Epithelial cell of proximal tubule (primary cell): Measurements from ENCODE around the gene CREBRF. TPM values are rescaled to one million over a fixed set of nuclear protein-coding genes. Genes with fewer than 3 reads are reported as not detected.
"Not testable (repeated sequence)": the region's sequence is repeated elsewhere in the genome, so short reads cannot be mapped to it uniquely, and the experiment has no call there.

ENCODE experiments used
- DNase-seq: peaks from one replicate; pipeline ENCODE4 v3.0.0-alpha.2; 2011; ENCODE audit warnings: low read depth
- H3K4me3 ChIP-seq: 2 replicates; pipeline ENCODE4 v1.5.1; 2011; ENCODE audit warnings: low read depth, mild to moderate bottlenecking, low read length
- CTCF ChIP-seq: conservative IDR thresholded peaks from 2 replicates; pipeline ENCODE4 v1.5.1; 2012; ENCODE audit warnings: low read depth, mild to moderate bottlenecking, low read length
- total RNA-seq: library from RNA; depleted of rRNA; stranded (reverse); fragments of >200 nt; gene quantifications from 2 replicates; pipeline ENCODE4 v1.2.3, GENCODE V29; 2015

The CREBRF gene
- total RNA-seq, 1 donor from 2014 or later: 1.8 TPM

GRCh38 chr5:173015192-173015591 lies 41.0 kb upstream of the CREBRF start:
- H3K4me3 ChIP-seq: no peak overlapping the region
- no peak for TF ChIP-seq CTCF
- DNase-seq: no peak

DNA sequence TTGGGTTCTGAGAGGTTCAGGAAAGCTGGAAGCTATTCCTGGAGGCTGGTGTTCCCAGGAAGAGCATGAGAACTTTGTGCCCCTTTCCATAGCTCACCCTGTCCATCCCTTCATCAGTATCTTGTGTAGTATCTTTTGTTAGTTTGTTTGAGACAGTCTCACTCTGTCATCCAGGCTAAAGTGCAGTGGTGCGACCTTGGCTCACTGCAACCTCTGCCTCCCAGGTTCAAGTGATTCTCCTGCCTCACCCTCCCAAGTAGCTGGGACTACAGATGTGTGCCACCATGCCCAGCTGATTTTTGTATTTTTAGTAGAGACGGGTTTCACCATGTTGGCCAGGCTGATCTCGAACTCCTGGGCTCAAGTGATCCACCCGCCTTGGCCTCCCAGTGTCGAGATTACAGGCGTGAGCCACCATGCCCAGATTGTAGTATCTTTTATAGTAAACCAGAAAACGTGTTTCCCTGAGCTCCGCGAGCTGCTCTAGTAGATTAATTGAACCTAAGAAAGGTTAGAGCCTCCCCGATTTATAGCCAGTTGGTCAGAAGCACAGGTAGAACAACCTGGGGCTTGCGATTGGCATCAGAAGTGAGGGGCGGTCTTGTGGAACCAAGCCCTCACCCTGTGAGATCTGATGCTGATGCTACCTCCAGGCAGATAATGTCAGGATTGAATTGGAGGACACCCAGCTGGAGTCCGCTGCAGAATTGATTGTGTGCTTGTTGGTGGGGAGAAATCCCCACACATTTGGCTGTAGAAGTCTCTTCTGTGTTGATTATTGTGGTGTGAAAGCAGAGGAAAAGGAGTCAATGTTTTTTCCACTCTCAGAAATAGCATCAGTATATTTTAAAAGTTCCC lies 40.3 kb upstream of the CREBRF start:
- no peak for TF ChIP-seq CTCF
- H3K4me3 ChIP-seq: no peak overlapping the region
- DNase-seq: no peak

DNA sequence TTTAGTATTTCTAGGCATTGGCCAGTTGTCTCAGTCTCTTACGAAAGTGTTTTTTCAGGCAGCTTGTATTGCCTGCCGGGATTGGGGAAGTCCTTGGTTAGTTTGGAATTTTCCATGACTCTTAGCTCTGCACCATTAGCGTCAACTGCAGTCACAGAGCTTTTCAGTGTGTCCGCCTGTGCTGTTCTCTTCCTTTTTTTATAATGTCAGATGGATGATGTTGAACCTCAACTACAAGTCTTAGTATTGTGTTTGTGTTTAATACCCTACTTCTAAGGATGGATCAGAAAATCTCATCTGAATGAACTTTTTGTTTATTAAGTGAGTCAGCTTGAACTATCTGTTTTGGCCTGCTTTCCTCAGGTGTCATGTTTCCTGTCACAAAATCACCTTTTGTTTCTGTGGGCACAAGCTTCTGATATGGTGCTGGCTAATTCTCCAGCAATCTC lies 39.5 kb upstream of the CREBRF start:
- DNase-seq: peak; percentile 61
- no peak for TF ChIP-seq CTCF
- H3K4me3 ChIP-seq: no peak overlapping the region

GRCh38 chr5:173017087-173017486 lies 39.1 kb upstream of the CREBRF start:
- DNase-seq, H3K4me3 ChIP-seq: not testable (repeated sequence)

DNA sequence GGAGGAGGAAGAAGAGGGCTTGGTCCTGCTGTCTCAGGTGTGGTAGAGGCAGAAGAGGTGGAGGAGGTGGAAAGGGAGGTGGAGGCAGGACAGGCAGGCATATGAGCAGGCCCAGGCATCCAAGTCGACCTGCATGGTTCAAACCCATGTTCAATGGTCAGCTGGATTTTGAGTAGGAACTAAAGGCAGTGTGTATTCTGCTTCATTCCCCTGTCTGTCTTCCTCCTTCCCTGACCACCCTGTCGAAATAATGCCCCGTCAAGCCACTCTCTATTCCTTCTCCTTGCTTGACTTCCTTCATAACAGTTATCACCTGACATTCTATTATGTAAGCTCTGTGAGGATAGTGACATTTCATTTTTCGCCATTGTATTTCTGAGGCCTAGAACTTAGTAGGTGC lies 37.8 kb upstream of the CREBRF start:
- H3K4me3 ChIP-seq: no peak overlapping the region
- DNase-seq: no peak
- TF ChIP-seq CTCF: no peak

- no peak for TF ChIP-seq CTCF
- H3K4me3 ChIP-seq: no peak overlapping the region
- no peak for DNase-seq
Measured at GRCh38 chr5:173020154-173020581, 36.0 kb upstream of the CREBRF start.

GRCh38 chr5:173020643-173021042 lies 35.5 kb upstream of the CREBRF start:
- DNase-seq: no peak
- no peak for TF ChIP-seq CTCF
- no peak overlapping the region for H3K4me3 ChIP-seq
